Cerebellar cortex (tissue), 1 donor: ENCODE measurements around the gene JPT2.

Source experiments
- DNase-seq: peaks from one replicate; pipeline ENCODE4 v3.0.0-alpha.2; 2015; ENCODE audit warnings: low spot score

The JPT2 gene

GRCh38 chr16:1677942-1678499, at the start of gene JPT2:
TSS of gene JPT2 (plus strand) at chr16:1678279. CDS start at chr16:1678313, 34 bp downstream.
- DNase-seq: peak; percentile 97

DNA sequence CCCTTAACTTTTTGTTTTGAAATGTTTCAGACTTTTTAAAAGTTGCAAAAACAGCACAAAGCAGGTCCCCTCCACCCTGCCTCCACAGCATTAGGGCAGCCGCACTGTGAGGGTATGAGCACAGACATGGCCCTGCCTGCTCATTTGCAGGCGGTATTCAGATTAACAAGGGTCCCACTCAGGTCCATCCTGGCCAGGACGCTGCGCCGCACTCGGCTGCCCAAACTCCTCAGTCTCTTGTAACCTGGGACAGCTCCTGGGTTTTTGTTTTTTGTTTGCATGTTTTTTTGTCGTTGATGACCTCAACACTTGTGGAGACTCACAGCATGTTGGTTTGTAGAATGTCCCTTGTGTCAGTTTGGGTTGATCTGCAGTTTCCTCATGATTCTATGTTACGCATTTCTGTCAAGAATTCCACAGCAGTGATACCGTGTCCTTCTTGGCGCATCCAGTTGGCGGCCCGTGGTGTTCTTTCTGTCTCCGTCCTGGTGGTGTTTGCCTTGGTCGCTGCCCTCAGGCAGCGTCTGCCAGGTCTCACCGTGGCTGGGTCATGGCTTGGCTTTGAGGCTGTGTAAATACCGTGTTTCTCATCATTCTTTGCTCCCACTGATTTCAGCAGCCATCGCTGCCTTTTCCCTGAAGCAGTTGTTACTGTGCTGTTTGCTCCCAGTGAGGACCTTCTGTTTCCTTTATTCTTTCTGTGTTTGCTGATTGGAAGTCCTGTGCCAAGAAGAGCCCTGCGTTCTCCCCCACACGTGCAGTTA, 47.4 kb upstream of the JPT2 start:
- peak; percentile 52 for DNase-seq

GRCh38 chr16:1631230-1631629, 46.8 kb upstream of the JPT2 start:
- peak; percentile 63 for DNase-seq

- no peak for DNase-seq
Measured at GRCh38 chr16:1631931-1632637, 46.0 kb upstream of the JPT2 start.

DNA sequence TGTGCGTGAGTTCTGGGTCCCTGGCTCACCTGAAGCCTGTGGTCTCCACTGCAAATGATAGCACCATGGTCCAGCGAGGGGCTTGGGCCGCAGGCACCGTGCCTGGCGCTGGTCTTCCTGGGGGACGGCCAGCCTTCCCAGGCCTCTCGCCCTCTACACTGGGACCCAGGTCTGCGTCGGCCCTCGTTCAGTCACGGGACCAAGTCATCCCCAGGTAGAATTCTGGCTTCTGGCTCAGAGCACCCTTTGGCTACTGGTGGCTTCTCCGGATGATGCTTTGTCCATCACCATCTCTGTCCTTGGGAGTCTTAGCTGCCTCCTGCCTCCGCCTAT, 45.5 kb upstream of the JPT2 start:
- no peak for DNase-seq

DNA sequence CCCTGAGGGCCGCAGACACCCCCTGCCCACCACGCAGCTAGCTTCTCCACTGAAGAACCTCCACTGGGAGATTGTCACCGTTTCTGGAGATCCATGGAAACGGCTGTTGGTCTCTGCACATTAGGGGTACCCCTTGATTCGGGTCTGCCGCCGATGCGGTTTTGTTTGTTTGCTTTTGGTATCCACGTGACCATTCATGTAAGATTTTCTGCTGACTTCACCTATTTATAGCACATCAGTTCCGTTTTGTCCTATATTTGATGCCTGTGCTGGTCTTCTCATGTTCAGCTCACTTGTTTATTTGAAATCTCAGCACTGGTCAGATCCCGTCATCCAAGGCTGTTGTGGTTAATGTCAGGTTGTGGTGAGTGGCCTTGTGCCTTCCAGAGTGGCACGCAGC, 44.8 kb upstream of the JPT2 start:
- no peak for DNase-seq

GRCh38 chr16:1634541-1634940, 43.5 kb upstream of the JPT2 start:
- DNase-seq: no peak

DNA sequence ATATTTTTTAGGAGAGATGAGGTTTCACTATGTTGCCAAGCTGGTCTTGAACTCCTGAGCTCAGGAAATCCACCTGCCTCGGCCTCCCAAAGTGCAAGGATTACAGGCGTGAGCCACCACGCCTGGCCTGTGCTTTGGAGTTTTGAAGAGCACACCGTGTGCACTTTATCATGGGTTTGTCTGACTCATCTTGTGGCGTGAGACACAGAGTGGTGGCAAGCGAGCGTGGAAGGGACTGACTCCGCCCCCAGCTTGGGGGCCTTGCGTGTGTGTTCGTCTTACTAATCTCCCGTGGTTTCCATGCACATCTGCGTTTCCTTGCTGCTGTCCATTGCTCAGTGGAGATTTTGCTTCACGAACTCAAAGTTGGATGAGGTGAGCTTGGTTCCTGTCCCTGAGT, 43.0 kb upstream of the JPT2 start:
- no peak for DNase-seq

DNA sequence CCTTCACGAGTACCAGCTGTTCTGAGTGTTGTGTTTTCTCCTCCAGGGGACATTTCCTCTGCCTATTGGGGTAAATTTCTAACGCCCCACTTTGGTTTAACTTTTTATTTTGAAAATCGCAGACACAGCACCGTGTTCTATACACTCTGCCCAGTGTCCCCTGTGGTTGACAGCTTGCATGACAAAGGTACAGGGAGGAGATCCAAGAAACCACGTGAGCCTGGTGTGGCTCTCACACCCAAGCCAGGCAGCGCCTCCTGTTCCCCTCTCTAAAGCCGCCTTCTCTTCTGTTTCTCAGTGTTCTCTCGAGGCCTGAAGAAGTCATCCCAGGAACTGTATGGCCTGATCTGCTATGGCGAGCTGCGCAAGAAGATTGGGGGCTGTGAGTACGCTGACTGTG, 40.6 kb upstream of the JPT2 start:
- peak; percentile 95 for DNase-seq

DNA sequence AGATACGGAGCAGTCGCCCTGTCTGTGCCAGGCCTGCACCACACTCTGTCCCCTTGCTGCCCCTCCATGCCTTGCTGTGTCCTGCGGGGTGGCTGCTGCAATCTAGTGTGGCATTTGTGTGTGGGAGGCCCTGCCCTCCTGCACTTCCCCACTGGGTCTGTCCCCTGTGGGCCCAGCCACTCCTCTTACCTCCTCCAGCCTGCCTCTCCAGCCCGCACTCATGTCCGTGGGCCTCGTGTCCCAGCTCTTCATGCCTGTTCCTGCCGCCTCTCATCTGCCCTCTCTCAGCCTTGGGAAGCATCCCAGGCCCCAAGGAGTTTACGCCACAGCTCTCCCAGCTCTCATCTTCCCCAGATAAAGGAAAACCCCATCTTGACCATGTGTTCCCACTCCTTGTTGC, 39.3 kb upstream of the JPT2 start:
- DNase-seq: no peak

- DNase-seq: no peak
Measured at GRCh38 chr16:1639282-1639681, 38.8 kb upstream of the JPT2 start.

- peak; percentile 26 for DNase-seq
Measured at GRCh38 chr16:1639860-1640259, 38.2 kb upstream of the JPT2 start.

GRCh38 chr16:1640261-1640941, 37.7 kb upstream of the JPT2 start:
- no peak for DNase-seq

DNA sequence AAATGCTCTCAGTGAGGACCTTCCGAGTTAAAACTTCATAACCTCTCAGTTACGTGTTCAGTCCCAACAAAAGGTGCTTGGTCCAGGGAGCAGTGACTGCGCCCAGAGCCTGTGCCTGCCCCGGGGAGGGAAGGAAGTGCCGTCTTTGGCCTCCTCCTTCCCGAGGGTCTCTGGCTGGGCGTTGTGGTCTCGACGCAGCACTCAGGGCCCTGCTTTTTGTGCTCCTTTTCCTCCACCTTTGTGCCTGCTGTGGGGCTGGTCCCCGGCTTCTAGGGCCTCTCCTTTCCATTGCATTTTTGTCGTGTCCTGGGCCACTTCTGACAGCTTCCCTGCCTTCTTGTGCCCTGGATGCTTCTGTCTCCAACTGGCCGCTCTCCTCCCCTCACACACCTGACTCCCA, 36.8 kb upstream of the JPT2 start:
- no peak for DNase-seq

DNA sequence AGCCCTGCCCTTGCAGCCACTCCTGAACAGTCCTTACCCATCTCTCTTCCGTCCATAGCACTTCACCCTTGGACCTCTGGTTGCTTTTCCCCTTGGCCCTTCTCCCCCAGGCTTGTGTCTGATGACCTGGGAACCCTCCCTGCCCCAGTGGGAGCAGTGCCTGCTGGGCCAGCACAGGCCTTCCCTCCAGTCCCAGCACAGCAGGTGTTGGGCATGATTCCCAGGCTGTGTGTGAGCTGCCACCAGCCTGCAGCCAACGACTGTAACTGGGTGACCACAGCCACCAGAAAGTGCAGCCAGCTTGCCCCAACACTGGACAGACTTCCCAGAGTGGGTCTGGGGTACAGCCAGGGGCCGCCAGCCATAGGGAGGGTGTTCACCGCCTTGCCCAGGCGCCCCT, 35.9 kb upstream of the JPT2 start:
- DNase-seq: peak; percentile 39

DNA sequence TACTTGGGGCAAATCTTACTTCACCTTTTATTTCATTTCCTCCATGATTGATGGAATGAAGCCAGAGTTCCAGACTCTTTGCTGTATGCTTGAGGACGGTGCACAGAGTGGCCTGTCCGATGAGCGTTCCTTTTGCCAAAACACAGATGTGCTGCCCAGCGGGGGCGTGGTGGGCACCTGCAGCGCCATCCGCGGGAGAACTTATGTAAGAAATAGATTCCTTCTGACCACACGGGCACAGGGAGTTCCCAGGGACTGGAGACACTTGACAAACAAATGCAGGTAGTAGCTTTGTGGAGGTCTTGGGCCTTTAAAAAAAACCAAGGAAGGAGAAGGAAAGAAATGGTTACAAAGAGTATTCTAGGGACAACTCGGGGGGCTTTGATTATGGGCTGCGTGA, 35.3 kb upstream of the JPT2 start:
- no peak for DNase-seq

- peak; percentile 97 for DNase-seq
Measured at GRCh38 chr16:1643521-1643920, 34.6 kb upstream of the JPT2 start.

DNA sequence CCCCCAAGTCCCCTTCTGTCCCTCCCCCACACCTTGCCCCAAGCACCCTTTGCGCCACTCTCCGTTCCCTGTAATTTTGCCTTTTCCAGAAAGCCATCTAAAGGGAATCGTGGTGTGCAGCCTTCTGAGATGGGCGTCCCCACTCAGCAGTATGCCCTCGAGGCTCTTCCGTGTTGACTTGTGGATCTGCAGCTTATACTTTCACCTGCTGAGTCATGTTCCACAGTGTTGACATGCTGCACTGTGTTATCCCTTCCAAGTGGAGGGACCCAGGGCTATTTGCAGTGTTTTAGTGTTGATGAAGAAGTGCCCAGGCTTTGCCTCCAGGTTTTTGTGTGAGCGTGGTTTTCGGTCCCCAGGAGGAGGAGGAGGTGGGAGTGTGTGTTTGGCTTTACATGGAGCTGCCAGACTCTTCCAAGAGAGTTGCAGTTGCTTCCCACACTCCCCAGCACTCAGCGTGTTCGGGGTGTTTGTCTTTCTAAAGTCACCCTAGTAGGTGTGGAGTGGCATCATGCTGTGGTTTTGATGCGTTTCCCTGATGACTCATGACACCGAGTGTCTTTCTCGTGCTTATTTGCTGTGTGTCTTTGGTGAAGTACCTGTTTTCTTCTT, 32.1 kb upstream of the JPT2 start:
- no peak for DNase-seq

DNA sequence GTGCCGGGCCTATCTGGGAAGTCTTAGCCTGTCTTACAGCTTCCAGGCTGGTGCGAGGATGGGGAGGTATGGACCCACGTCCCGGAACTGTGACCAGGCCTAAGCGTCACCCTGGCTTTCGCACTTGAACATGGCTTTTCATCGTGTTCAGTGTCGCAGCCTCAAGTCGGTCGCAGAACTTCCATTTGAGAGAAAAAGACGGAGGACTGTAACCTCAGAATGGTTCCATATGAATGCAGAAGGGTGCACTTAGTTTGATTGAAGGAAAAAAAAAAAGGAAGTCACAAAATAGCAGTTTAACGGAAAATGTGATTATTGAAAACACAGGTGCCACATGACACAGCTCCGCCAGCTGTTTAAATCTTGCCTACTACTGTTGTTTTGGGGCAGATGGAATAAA, 30.2 kb upstream of the JPT2 start:
- DNase-seq: no peak

- DNase-seq: peak; percentile 60
Measured at GRCh38 chr16:1650131-1650530, 27.9 kb upstream of the JPT2 start.

GRCh38 chr16:1651094-1651973, 26.7 kb upstream of the JPT2 start:
- DNase-seq: no peak

GRCh38 chr16:1651974-1652312, 26.1 kb upstream of the JPT2 start:
- no peak for DNase-seq
